Right hindlimb (tissue), 1 donor: ENCODE results near the gene SLC25A45.

Experiments used
- DNase-seq: peaks from one replicate; pipeline ENCODE4 v3.0.0-alpha.2; 2018

The SLC25A45 gene

DNA sequence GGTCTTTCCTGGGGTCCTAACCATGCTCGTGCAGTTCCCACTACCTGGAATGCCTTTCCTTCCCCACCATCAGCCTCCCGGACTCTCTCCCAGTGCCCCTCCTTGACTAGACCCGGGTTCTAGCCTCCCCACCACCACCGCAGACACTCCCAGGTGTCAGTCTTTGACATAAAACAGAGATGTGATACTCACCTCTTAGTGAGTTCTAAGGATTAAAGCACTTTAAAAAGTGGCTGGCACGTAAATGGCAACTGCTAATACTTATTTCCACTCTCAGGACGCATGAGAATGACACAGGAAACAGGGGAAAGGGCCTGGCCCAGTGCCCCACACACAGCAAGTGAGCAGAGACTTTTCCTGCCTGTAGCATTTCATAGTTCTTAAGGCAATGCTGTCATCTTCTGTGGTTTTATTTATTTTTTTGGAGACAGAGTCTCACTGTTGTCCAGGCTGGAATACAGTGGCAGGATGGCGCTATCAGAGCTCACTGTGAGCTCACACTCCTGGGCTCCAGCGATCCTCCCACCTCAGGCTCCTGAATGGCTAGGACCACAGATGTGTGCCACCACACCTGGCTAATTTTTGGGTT, 1.9 kb upstream of the SLC25A45 start:
- no peak for DNase-seq

DNA sequence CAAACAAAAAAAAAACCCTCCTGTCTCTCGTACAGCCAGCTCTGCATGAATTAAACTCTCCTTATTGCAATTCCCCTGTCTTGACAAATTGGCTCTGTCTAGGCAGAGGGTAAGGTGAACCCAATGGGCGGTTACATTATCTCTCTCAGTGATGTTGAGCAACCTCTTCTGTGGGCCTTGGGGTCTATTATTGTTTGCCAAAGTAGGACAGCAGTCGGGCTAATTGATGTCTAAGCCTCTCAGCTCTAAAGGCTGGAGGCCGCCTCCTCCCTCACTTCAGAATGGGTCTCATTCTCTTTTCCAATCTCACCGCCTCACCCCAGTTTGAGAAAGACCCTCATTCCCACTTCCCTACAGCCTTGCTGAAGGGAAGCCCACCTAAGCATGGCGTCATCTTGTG, 1.3 kb upstream of the SLC25A45 start:
- no peak for DNase-seq

- no peak for DNase-seq
These were observed 440 bp upstream of the SLC25A45 start for GRCh38 chr11:65382804-65383368.

- DNase-seq = no peak
These were observed 772 bp downstream of the SLC25A45 start for GRCh38 chr11:65381716-65382032.

DNA sequence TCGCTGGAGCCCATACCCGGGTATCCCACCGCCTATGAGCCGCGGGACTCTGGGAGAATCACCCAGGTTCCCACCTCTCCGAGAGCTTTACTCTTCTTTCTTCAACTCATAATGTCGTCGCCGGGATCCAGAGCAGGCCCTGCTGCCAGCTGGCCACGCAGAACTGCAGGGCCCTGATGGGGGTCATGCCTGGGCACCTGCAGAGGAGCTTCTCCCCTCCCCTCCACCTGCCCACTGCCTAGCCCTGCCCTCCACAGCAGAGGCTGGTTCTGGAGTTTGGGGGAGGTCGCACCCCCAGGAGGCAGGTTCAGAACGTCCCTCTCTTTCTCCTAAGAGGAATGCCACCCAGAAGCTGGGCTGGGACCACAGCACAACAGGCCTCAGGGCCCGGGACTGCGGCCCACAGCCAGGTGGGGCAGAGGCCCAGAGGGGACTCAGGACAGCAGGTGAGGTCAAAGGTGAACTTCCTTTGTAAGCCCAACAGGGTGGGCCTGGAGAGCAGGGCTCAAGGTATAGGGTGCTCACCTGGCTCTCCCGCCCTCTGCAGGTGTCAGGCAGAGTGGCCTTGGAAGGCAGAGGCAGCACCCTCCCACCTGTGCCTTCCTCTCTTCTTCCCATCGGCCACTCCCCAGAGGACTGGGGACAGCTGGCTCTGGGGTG, 1.9 kb downstream of the SLC25A45 start:
- DNase-seq = no peak

DNA sequence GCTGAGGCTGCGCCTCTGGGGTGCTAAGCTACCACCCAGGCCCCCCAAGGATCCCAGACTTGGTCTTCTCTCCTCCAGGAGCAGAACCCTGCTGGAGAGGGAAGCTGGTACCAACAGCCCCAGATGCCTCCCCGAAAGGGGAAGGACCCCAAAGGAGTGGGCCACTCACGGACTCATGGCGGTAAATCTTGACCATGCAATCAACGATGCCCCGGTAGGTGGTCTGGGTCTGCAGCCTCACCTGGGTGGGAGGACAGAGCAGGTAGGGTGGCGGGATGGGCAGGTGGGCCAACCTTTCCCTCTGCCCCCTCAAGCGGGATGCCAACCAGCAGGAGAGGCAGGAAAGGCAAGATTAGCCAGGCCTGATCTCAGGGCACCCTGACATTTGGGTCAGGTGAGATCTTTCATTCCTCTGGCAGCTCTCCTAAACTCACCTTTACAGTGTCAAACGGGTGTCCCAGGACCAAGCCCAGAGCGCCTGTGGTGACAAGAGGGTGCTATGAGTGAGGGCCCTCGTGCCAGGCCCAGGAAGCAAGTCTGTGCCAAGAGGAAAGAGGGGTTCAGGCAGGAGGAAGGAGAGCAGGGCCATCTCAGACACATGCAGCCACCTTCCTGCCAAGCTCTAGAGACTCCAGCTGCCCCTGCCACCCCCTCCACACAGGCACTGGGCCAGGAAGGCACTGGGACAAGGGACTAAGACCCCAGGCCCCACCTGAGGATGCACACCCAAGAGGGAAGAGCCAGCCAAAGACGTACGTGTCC, 2.6 kb downstream of the SLC25A45 start:
- no peak for DNase-seq

GRCh38 chr11:65378928-65379638, 3.4 kb downstream of the SLC25A45 start:
- DNase-seq = no peak

DNA sequence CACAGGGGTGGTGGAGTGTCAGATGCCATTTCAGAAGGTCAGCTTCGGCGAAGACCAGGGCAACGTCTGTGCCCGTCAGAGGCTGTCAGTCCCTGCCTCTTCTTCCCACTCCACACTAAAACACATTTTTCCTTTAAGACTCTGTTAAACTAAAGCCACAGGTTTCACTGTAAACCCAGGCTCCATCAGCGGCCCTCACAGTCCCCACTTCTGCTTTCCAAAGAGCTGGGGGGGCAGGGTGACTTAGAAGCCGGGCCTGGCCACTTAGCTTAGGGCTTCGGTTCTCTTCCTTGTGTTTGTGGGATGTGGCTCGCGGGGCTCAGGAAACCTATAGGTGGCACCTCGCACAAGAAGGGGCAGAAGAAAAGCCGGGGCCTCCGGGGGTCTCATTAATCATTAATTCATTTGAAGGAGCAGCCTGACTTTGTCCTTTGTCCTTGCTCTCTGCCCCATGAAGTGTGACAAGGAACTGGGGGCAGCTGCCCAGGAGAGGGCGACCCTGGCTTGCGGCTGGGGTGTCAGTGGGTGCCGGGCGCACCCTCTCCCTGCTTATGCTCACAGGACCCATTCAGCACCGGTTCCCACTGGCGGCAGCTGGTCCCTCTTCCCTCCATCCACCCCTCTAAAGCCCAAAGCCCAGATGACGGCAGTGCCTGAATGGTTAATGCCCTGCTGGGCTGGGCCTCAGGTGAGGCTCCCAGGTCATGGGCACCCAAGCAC, 4.1 kb downstream of the SLC25A45 start:
- DNase-seq = no peak

- DNase-seq = no peak
These were observed 4.7 kb downstream of the SLC25A45 start for GRCh38 chr11:65377777-65378176.

DNA sequence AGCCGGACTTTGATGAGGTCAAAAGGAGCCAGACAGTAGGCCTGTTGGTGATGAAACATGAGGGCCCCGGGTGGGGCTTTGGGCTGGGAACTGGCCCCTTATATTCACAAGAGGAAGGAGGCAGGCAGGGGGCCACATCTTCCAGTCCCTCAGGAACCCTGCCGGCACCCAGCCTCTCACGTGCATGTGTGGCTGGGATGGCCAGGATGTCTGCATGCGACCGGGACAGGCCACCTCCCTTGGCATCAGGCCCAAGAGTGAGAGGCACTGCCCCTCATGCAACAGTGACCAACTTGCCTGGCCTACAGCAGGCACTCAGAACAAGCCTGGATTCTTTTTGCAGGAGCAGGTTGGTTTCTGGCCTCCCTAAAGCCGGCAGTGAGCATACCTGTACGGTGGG, 5.4 kb downstream of the SLC25A45 start:
- no peak for DNase-seq

DNA sequence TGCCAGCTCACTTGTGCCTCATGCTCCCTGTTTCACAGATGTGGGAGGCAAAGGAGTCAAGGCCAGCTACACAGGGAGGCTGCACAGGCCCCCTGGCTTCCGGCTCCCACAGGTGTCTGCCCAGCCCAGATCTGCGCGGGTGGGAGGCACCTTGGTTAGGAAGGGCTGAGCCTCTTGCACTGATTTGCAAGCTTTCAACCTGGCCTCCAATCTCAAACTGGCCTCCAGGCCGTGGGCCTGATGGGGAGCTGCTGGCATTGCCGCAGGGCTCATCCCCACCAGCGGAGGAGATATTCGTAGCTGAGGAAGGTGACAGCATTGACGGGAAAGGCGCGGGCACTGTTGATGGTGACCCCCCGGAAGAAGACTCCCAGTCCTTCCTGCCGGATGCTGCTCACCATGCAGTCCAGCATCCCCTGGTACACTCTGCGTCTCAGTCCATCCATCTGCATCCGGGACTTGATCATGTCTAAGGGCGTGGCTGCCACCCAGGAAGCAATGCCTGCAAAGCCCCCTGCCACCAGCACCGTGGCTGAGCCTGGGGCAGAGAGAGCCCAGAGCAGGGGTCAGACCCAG, 6.2 kb downstream of the SLC25A45 start:
- DNase-seq = no peak

GRCh38 chr11:65375012-65375411, 7.4 kb downstream of the SLC25A45 start:
- no peak for DNase-seq

- DNase-seq = no peak
These were observed 8.4 kb downstream of the SLC25A45 start for GRCh38 chr11:65373839-65374580.

GRCh38 chr11:65370659-65371049, 11.8 kb downstream of the SLC25A45 start:
- DNase-seq = no peak

GRCh38 chr11:65366340-65366773, 16.1 kb downstream of the SLC25A45 start:
- DNase-seq = no peak

DNA sequence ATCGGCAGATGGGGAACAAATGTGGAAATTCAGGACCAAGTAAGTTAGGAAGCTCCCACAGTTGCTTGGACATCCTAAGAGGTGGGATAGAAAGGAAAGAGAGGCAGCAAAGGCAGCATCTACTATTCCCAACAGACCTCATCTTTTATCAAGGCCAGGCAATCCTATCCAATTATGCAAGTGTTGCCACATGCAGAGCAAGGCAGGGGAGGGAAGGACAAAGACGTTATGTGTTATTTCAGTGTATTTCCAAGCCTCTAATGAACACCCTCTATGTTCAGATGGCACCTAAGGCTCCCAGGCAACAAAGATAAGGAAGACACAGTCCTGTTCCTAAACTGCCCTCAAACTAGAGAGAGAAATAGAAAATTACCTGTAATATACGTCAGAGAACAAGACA, 18.7 kb downstream of the SLC25A45 start:
- no peak for DNase-seq

- no peak for DNase-seq
These were observed 19.5 kb downstream of the SLC25A45 start for GRCh38 chr11:65362966-65363365.

DNA sequence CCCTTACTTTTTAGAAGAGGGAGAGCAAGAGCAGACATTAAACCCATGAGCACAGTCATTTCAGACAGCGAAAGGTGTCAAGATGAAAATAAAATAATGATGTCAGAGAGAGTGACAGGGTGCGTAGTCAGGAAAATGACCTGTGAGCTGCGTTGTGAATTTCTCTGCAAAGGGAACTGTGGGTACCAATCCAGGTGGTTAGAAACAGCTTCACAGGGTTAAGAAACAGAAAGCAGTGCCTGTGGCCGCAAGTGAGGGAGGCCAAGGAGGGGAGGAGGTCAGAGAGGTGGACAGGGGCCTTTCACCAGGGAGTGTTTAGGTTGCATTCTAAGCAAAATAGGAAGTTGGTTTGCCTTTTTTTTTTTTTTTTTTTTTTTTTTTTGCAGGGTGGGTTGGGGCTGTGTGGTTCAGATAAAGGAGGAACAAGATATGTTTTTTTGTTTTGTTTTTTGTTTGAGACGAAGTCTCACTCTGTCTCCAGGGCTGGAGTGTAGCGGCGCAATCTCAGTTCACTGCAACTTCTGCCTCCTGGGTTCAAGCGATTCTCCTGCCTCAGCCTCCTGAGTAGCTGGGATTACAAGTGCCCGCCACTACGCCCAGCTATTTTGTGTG, 20.0 kb downstream of the SLC25A45 start:
- no peak for DNase-seq

DNA sequence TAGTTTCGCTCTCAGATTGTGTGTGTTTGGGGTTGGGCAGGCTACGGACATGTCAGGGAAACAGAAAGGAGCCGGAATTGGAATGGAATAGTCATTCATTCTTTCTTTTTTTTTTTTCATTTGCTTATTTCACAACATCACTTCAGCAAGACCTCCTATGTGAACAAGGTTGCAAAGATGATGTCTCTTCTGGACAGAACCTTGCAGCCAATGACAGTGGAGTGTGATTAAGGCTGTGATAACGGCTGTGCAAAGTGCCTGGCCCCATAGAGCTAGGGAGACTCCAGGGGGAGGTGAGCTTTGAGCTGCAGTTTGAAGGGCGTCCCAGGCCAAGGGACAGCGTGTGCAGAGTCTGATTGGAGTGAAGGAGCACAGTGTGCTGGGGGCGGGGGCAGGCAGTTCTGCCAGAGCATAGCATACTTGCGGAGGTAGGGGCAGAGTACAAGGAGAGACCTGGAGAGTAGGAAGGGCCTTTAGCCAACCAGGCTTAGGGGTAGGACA, 24.5 kb downstream of the SLC25A45 start:
- no peak for DNase-seq

DNA sequence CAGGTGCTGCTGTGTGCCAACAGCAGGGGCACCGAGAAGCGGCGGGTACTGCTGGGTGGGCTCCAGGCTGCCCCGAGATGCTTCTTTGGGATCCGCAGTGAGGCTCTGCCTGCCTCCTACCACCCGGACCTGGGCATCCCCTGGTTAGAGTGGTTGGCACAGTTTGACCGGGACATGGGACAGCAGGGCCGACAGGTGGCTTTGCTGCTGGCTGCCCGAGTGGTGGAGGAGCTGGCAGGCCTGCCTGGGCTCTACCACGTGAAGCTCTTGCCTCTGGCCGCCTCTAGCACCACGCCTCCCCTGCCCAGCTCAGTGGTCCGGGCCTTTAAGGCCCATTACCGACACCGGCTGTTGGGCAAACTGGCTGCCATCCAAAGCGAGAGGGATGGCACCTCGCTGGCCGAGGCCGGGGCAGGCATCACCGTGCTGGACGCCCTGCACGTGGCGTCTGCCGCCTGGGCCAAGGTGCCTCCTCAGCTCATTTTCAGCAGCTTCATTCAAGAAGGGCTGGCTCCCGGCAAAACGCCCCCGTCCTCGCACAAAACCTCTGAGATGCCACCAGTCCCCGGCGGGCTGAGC, 26.0 kb downstream of the SLC25A45 start:
- DNase-seq = no peak
